Esophagus muscularis mucosa (tissue), 3 donors: ENCODE results near the gene KLHDC4.

Experiments used
- CTCF ChIP-seq, 3 experiments: fragments of 200-600 bp in 2 of 3; fragments of 450-650 bp in 1 of 3; sonication (generic) in 2 of 3; IDR thresholded peaks; one replicate each; pipeline ENCODE4 v1.5.1; 2017 to 2019; ENCODE audit warnings: antibody characterized with exemption in 3 of 3, mild to moderate bottlenecking in 2 of 3, moderate library complexity in 1 of 3
- POLR2A ChIP-seq: fragments of 450-650 bp; IDR thresholded peaks from one replicate; pipeline ENCODE4 v1.6.1; 2017; ENCODE audit warnings: antibody characterized with exemption, moderate library complexity, mild to moderate bottlenecking, low read depth
- POLR2AphosphoS5 ChIP-seq, 2 donors: sonication (generic); formaldehyde crosslinking; IDR thresholded peaks; one replicate each; pipeline ENCODE4 v1.6.1; 2017; ENCODE audit warnings: antibody characterized with exemption in 2 of 2

- TF ChIP-seq CTCF (IDR thresholded peaks at IDR 0.05) (no peak), POLR2A (no peak), POLR2AphosphoS5 (IDR thresholded peaks at IDR 0.05) (no peak)
Measured at GRCh38 chr16:87740909-87741424, 24.8 kb downstream of the KLHDC4 start.
